Astrocyte of the cerebellum (primary cell): ENCODE measurements around the gene CSNK1A1L.
A peak's percentile ranks its signal among the peaks of the same experiment; 100 is the strongest.

Experiments
- DNase-seq: peaks from one replicate; pipeline ENCODE4 v3.0.0-alpha.2; 2011; ENCODE audit warnings: low read depth
- H3K4me3 ChIP-seq: 2 replicates; pipeline ENCODE4 v1.5.1; 2011; ENCODE audit warnings: mild to moderate bottlenecking, low read depth, low read length, moderate library complexity
- in situ Hi-C: cut with HindIII; loops from 2 replicates; pipeline ENCODE4 v1.10.0; 2017; ENCODE audit warnings: low sequenced_read_pairs
- TF ChIP-seq, protein P1 (sequence below): IDR thresholded peaks from 2 replicates; pipeline ENCODE4 v1.5.1; 2012; ENCODE audit warnings: low read length, low read depth, moderate library complexity, mild to moderate bottlenecking; ENCODE audit errors: missing control alignments

Gene CSNK1A1L

DNA sequence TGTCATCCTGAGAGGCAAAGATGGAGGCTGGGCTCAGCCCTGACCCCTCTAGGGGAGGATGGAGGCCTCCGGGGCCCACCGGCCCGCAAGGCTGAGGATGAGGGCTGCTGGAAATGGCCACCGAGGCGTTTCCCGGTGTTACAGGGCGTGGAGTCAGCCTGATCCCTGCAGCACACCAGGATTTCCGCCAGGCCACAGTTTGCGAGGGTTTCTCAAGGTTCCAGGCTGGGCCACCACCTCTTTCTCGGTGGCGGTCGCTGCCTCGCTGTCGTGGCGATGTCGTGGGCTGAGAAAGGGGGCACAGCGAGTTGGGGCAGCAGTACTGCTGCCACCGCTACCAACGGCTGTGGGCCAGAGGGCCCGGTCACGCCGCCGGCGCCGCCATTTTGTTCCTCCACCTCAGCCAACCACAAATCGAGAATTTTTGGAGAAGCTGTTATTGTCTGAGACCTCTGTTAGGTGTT lies at the start of gene CSNK1A1L:
Gene CSNK1A1L (minus strand): TSS at position 414 of the 464 bp plus-strand sequence. CDS start 408 bp downstream, at position 6.
- in situ Hi-C loops = loop anchor here (25.0 kb wide), 1 partner anchor 482 kb away; the partner anchor contains the start of gene POSTN
- TF ChIP-seq, protein P1, sequence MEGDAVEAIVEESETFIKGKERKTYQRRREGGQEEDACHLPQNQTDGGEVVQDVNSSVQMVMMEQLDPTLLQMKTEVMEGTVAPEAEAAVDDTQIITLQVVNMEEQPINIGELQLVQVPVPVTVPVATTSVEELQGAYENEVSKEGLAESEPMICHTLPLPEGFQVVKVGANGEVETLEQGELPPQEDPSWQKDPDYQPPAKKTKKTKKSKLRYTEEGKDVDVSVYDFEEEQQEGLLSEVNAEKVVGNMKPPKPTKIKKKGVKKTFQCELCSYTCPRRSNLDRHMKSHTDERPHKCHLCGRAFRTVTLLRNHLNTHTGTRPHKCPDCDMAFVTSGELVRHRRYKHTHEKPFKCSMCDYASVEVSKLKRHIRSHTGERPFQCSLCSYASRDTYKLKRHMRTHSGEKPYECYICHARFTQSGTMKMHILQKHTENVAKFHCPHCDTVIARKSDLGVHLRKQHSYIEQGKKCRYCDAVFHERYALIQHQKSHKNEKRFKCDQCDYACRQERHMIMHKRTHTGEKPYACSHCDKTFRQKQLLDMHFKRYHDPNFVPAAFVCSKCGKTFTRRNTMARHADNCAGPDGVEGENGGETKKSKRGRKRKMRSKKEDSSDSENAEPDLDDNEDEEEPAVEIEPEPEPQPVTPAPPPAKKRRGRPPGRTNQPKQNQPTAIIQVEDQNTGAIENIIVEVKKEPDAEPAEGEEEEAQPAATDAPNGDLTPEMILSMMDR = no peak
- no peak for DNase-seq
- no peak within 1 kb of the TSS for H3K4me3 ChIP-seq

DNA sequence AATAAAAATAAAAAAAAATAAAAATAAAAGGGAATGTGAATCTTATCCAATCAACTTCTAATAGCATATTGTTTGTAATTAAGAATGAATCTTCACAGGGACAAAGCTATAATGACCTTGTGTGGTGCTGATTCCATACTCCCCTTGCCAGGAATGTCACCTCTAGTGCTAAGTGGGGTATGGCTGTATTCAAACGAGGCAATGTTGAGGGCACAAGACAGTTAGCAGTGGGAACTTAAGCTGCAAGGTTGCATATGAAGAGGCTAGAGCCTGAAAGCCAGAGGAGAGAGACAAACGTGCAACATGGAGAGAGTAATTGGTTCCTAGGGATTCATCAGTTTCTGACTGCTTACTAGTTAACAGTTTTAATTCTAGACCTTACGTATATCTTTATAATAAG lies 43.9 kb upstream of the CSNK1A1L start:
- no peak overlapping the region for H3K4me3 ChIP-seq
- in situ Hi-C loops = no loop called here

DNA sequence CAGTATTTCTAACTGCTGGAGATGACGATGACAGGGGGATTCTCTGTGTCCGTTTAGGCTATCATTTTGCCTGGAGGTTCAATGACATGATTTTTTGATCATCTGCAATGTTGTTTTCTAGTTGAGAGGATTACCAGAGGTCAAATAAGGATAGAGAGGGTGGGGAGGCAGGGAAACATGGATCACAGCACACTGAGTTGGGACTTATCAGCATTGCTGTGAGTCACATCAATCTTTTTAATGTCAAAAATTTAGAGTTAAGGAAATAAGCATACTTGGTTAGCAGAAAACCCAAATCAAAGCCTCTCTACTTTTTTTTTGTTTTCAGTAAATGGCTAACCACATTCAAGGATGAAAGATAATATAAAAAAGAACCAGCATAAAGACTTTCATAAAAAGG lies 43.0 kb upstream of the CSNK1A1L start:
- TF ChIP-seq, protein P1 = no peak
- H3K4me3 ChIP-seq = no peak overlapping the region
- in situ Hi-C loops = no loop called here
- DNase-seq = no peak

More for the DNA sequence above, 43.9 kb upstream of the CSNK1A1L start:
- TF ChIP-seq, protein P1 = no peak
- DNase-seq = no peak

DNA sequence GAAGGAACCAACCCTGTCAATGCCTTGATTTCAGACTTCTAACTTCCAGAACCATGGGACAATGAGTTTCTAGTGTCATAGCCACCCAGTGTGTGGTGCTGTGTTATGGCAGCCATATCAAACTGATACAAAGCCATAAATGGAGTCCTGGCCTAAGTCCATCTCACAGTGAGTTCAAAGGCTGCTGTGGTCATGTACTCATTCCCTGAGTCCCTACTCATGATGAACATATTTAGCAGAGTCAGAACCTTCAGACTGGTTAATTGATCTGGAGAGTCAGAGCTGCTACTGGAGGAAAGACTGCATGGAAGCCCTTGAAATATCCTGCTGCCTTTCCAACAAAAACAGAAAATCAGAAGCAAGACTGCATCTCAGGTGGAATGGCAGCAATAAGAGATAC lies 39.2 kb upstream of the CSNK1A1L start:
- TF ChIP-seq, protein P1 = no peak
- no peak overlapping the region for H3K4me3 ChIP-seq
- in situ Hi-C loops = no loop called here
- DNase-seq = peak; percentile 70

DNA sequence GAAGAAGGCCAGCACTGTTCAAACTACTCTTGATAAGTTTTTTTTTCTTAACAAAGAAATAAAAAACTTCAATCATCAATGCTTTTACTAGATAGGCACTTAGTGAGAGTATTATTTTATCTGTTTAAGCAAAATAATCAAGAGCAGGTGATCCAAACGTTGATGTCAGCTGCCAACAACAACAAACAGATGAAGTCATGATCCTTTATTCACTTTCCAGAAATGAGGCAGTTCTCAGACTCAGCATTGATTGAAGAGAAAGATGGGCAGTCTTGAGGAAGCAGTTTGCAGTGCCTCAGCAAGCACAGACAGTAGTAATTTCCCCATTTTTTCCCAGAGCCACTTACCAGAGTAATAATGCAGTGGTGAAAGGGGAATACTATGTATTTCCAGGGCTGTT lies 38.4 kb upstream of the CSNK1A1L start:
- in situ Hi-C loops = no loop called here
- TF ChIP-seq, protein P1 = no peak
- DNase-seq = peak; percentile 48
- H3K4me3 ChIP-seq = no peak overlapping the region

DNA sequence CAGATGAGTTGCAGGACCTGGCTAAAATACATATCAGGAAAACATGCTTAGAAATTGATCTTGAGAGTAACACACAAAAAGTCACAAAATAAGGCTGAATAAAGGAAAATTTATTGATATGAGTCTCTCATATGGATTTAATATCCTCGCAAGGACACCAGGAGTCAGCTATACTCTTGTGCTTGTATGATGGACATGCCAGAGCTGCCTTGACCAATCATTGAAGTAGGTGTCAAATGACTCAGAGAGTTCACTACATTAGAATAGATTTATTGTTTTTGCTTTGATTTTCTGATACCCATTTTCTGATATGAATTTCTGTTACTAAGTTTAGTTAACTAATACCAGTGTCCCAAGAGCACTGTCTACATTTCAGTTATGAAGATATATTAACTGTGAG lies 37.4 kb upstream of the CSNK1A1L start:
- H3K4me3 ChIP-seq = no peak overlapping the region
- no peak for DNase-seq
- TF ChIP-seq, protein P1 = no peak
- in situ Hi-C loops = no loop called here
